ENCODE measurements around the gene HSD11B1L.

The HSD11B1L gene

GRCh38 chr19:5674714-5675113, 6.1 kb upstream of the HSD11B1L start:
- Histone ChIP-seq H3K9me3 (ENCODE audit: control insufficient read depth, low read length) (no peaks in the 10 kb centered on the region), H2AFZ (no peak overlapping the region), H3K27me3 (ENCODE audit: control insufficient read depth, insufficient read depth, low read length) (no peaks in the 10 kb centered on the region), H3K79me2 (no peaks in the 10 kb centered on the region), H3K36me3 (ENCODE audit: control insufficient read depth, insufficient read depth, low read length) (no peaks in the 10 kb centered on the region), H3K4me3 (ENCODE audit: low read depth, low read length) (no peak overlapping the region), H3K27ac (no peak overlapping the region), H3K9ac (no peak overlapping the region), H3K4me2 (ENCODE audit: low read length) (no peak overlapping the region), H3K4me1 (no peaks in the 10 kb centered on the region)
- TF ChIP-seq CTCF (IDR thresholded peaks at IDR 0.05): no peak

- H3K79me2 ChIP-seq: no peaks in the 10 kb centered on the region
- no peak overlapping the region for H3K27ac ChIP-seq
- no peak overlapping the region for H3K9ac ChIP-seq
- no peaks in the 10 kb centered on the region for H3K9me3 ChIP-seq (ENCODE audit: control insufficient read depth, low read length)
- no peaks in the 10 kb centered on the region for H3K36me3 ChIP-seq (ENCODE audit: control insufficient read depth, insufficient read depth, low read length)
- no peak overlapping the region for H2AFZ ChIP-seq
- H3K27me3 ChIP-seq (ENCODE audit: control insufficient read depth, insufficient read depth, low read length): no peaks in the 10 kb centered on the region
- TF ChIP-seq CTCF (IDR thresholded peaks at IDR 0.05): no peak
- no peak overlapping the region for H3K4me3 ChIP-seq (ENCODE audit: low read depth, low read length)
- H3K4me2 ChIP-seq (ENCODE audit: low read length): no peak overlapping the region
- H3K4me1 ChIP-seq: no peaks in the 10 kb centered on the region
Measured at GRCh38 chr19:5676105-5676771, 4.6 kb upstream of the HSD11B1L start.

- no peaks in the 10 kb centered on the region for H3K27me3 ChIP-seq (ENCODE audit: control insufficient read depth, insufficient read depth, low read length)
- no peaks in the 10 kb centered on the region for H3K9me3 ChIP-seq (ENCODE audit: control insufficient read depth, low read length)
- no peaks in the 10 kb centered on the region for H3K79me2 ChIP-seq
- no peaks in the 10 kb centered on the region for H3K4me1 ChIP-seq
- no peak overlapping the region for H3K4me3 ChIP-seq (ENCODE audit: low read depth, low read length)
- H3K36me3 ChIP-seq (ENCODE audit: control insufficient read depth, insufficient read depth, low read length): no peaks in the 10 kb centered on the region
- TF ChIP-seq CTCF (IDR thresholded peaks at IDR 0.05): no peak
- no peak overlapping the region for H2AFZ ChIP-seq
- no peak overlapping the region for H3K9ac ChIP-seq
- H3K4me2 ChIP-seq (ENCODE audit: low read length): no peak overlapping the region
- H3K27ac ChIP-seq: no peak overlapping the region
Measured at GRCh38 chr19:5676772-5677105, 4.1 kb upstream of the HSD11B1L start.

- TF ChIP-seq CTCF (IDR thresholded peaks at IDR 0.05): no peak
- H3K9ac ChIP-seq: no peak overlapping the region
- H3K27me3 ChIP-seq (ENCODE audit: control insufficient read depth, insufficient read depth, low read length): no peaks in the 10 kb centered on the region
- no peak overlapping the region for H3K4me2 ChIP-seq (ENCODE audit: low read length)
- no peaks in the 10 kb centered on the region for H3K4me1 ChIP-seq
- H3K9me3 ChIP-seq (ENCODE audit: control insufficient read depth, low read length): no peaks in the 10 kb centered on the region
- H3K27ac ChIP-seq: no peak overlapping the region
- H2AFZ ChIP-seq: no peak overlapping the region
- H3K79me2 ChIP-seq: no peaks in the 10 kb centered on the region
- no peak overlapping the region for H3K4me3 ChIP-seq (ENCODE audit: low read depth, low read length)
- H3K36me3 ChIP-seq (ENCODE audit: control insufficient read depth, insufficient read depth, low read length): no peaks in the 10 kb centered on the region
Measured at GRCh38 chr19:5677136-5677535, 3.7 kb upstream of the HSD11B1L start.

- Histone ChIP-seq H3K4me1 (no peaks in the 10 kb centered on the region), H3K27ac (no peak overlapping the region), H2AFZ (no peak overlapping the region), H3K9me3 (ENCODE audit: control insufficient read depth, low read length) (no peaks in the 10 kb centered on the region), H3K4me2 (ENCODE audit: low read length) (no peak overlapping the region), H3K79me2 (no peaks in the 10 kb centered on the region), H3K36me3 (ENCODE audit: control insufficient read depth, insufficient read depth, low read length) (no peaks in the 10 kb centered on the region), H3K27me3 (ENCODE audit: control insufficient read depth, insufficient read depth, low read length) (no peaks in the 10 kb centered on the region), H3K4me3 (ENCODE audit: low read depth, low read length) (no peak overlapping the region), H3K9ac (no peak overlapping the region)
- TF ChIP-seq CTCF (IDR thresholded peaks at IDR 0.05): no peak
Measured at GRCh38 chr19:5677580-5677979, 3.2 kb upstream of the HSD11B1L start.
